Measurements from ENCODE around the gene CMTM5.

The CMTM5 gene

GRCh38 chr14:23379366-23380196 is 2.7 kb downstream of the CMTM5 start:
- TF ChIP-seq, protein P1, sequence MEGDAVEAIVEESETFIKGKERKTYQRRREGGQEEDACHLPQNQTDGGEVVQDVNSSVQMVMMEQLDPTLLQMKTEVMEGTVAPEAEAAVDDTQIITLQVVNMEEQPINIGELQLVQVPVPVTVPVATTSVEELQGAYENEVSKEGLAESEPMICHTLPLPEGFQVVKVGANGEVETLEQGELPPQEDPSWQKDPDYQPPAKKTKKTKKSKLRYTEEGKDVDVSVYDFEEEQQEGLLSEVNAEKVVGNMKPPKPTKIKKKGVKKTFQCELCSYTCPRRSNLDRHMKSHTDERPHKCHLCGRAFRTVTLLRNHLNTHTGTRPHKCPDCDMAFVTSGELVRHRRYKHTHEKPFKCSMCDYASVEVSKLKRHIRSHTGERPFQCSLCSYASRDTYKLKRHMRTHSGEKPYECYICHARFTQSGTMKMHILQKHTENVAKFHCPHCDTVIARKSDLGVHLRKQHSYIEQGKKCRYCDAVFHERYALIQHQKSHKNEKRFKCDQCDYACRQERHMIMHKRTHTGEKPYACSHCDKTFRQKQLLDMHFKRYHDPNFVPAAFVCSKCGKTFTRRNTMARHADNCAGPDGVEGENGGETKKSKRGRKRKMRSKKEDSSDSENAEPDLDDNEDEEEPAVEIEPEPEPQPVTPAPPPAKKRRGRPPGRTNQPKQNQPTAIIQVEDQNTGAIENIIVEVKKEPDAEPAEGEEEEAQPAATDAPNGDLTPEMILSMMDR (IDR thresholded peaks at IDR 0.05; ENCODE audit: low read depth, low read length, poor library complexity, severe bottlenecking) = peak; percentile 97
- no peak for TF ChIP-seq EZH2phosphoT487 (IDR thresholded peaks at IDR 0.05; ENCODE audit: borderline replicate concordance, low read length)

DNA sequence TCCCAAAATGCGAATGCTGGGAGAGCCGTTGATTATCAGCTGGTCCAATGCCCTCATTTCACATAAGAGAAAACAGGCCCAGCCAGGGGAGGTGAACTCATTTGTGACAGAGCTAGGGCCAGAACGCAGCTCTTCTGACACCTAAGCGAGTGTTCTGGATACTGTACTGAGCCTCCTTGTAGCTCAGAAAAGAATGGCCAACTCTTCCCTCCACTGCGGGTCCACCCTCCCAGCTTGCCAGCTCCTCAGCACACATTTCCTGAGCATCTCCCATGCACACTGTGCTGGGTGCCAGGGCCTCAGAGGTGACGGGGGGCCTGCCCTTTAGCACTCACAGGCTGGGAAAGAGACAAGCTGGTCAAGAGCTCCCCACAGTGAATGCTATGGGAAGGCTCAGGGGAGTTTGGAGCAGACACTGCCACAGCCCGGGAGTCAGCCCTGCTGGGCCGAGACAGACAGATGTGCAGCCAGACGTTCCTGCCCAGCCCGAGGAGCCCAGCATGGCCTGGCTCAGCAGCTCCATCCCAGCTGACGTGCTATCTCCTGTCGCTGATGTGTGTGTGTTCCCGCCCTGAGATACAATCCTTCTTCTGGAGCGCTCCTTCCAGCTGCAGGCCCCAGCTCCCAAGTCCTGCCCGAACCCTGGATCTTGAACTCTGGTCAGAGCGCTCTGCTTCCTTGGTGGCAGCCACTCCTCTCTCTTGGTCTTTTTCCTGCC is 3.5 kb downstream of the CMTM5 start:
- Histone ChIP-seq H3K4me3 (ENCODE audit: low read length) (no peak overlapping the region), H3F3A (ENCODE audit: control insufficient read depth, insufficient read depth) (no peaks in the 10 kb centered on the region), H3K9me3 (ENCODE audit: control insufficient read depth, insufficient read depth, low read length) (no peaks in the 10 kb centered on the region), H4K20me1 (ENCODE audit: control insufficient read depth, insufficient read depth, low read depth, low read length) (no peaks in the 10 kb centered on the region), H3K27me3 (ENCODE audit: control insufficient read depth, low read length) (0 out of 2 replicates have a peak, but pooled peaks cover 2% of the 10 kb centered on the region), H3K36me3 (ENCODE audit: control insufficient read depth, low read length) (no peaks in the 10 kb centered on the region), H3K4me2 (ENCODE audit: low read length) (no peak overlapping the region), H3K27ac (ENCODE audit: low read depth, low read length) (no peak overlapping the region), H3K9me2 (replicated peaks; ENCODE audit: control insufficient read depth, low read length) (no peaks in the 10 kb centered on the region), H3K79me2 (ENCODE audit: control insufficient read depth, low read length) (no peaks in the 10 kb centered on the region), H3K4me1 (ENCODE audit: control insufficient read depth, low read length) (no peaks in the 10 kb centered on the region)
- no peak for TF ChIP-seq EZH2phosphoT487 (IDR thresholded peaks at IDR 0.05; ENCODE audit: borderline replicate concordance, low read length)
- TF ChIP-seq, protein P1 (IDR thresholded peaks at IDR 0.05; ENCODE audit: low read depth, low read length, poor library complexity, severe bottlenecking) = no peak

More at GRCh38 chr14:23379366-23380196, 2.7 kb downstream of the CMTM5 start:
- H3K4me2 ChIP-seq (ENCODE audit: low read length) = no peak overlapping the region
- H4K20me1 ChIP-seq (ENCODE audit: control insufficient read depth, insufficient read depth, low read depth, low read length) = no peaks in the 10 kb centered on the region
- H3K9me3 ChIP-seq (ENCODE audit: control insufficient read depth, insufficient read depth, low read length) = no peaks in the 10 kb centered on the region
- no peaks in the 10 kb centered on the region for H3K79me2 ChIP-seq (ENCODE audit: control insufficient read depth, low read length)
- H3K36me3 ChIP-seq (ENCODE audit: control insufficient read depth, low read length) = no peaks in the 10 kb centered on the region
- H3K27me3 ChIP-seq (ENCODE audit: control insufficient read depth, low read length) = 0 out of 2 replicates have a peak, but pooled peaks cover 2% of the 10 kb centered on the region
- no peaks in the 10 kb centered on the region for H3K4me1 ChIP-seq (ENCODE audit: control insufficient read depth, low read length)
- H3K9me2 ChIP-seq (replicated peaks; ENCODE audit: control insufficient read depth, low read length) = no peaks in the 10 kb centered on the region
- no peak overlapping the region for H3K27ac ChIP-seq (ENCODE audit: low read depth, low read length)
- H3K4me3 ChIP-seq (ENCODE audit: low read length) = no peak overlapping the region
- H3F3A ChIP-seq (ENCODE audit: control insufficient read depth, insufficient read depth) = no peaks in the 10 kb centered on the region

DNA sequence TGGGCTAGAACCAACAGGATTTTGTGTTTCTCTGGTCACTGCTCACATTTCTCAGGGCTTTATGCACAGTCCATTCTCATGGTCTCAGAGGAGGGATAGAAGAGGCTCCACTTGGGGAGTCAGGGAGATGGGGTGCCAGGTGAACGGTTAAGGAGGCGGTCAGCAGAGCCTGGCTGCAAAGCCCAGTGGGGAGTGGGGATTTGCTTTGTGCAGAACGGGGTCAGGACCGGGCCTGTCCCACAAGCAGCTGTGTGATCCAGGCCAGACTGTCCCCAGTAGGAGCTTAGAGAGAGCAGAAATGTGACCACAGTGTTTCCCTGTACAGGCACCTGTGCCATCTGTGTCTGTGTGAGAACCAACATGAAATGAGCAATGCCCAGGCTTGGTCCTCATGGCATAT is 4.1 kb downstream of the CMTM5 start:
- Histone ChIP-seq H3K79me2 (ENCODE audit: control insufficient read depth, low read length) (no peaks in the 10 kb centered on the region), H3K4me1 (ENCODE audit: control insufficient read depth, low read length) (no peaks in the 10 kb centered on the region), H3K4me2 (ENCODE audit: low read length) (no peak overlapping the region), H3K27me3 (ENCODE audit: control insufficient read depth, low read length) (0 out of 2 replicates have a peak, but pooled peaks cover 2% of the 10 kb centered on the region), H3F3A (ENCODE audit: control insufficient read depth, insufficient read depth) (no peaks in the 10 kb centered on the region), H3K4me3 (ENCODE audit: low read length) (no peak overlapping the region), H3K9me2 (replicated peaks; ENCODE audit: control insufficient read depth, low read length) (no peaks in the 10 kb centered on the region), H3K36me3 (ENCODE audit: control insufficient read depth, low read length) (no peaks in the 10 kb centered on the region), H3K9me3 (ENCODE audit: control insufficient read depth, insufficient read depth, low read length) (no peaks in the 10 kb centered on the region), H4K20me1 (ENCODE audit: control insufficient read depth, insufficient read depth, low read depth, low read length) (no peaks in the 10 kb centered on the region), H3K27ac (ENCODE audit: low read depth, low read length) (no peak overlapping the region)
- TF ChIP-seq, protein P1 (IDR thresholded peaks at IDR 0.05; ENCODE audit: low read depth, low read length, poor library complexity, severe bottlenecking) = no peak
- TF ChIP-seq EZH2phosphoT487 (IDR thresholded peaks at IDR 0.05; ENCODE audit: borderline replicate concordance, low read length) = no peak

Data from DOHH2 (cell line).